ENCODE measurements around the gene SMARCE1.

DNA sequence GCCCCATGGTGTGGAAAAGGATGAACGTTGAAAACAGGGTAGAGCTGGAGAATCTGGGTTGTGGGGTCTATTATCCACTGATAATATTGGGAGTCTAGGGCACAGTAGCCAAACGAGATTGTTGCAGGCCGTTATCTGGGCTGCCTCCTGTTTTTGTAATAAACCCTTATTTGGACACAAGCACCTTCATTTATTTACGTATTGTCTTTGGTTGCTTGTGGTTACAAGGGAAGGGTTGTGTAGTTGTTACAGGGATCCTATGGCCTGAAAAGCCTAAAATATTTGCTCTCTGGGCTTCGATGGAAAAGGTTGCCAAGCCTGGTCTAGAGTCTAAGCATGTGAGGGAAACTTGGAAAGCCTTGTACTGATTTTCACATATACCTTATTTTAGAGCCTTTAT lies 4.3 kb upstream of the SMARCE1 start:
- TF ChIP-seq CTCF (IDR thresholded peaks at IDR 0.05) (no peak), POLR2A (IDR thresholded peaks at IDR 0.05) (no peak)
